Measurements from ENCODE around the gene NDNF. TPM values are rescaled to one million over a fixed set of nuclear protein-coding genes. Genes with fewer than 3 reads are reported as not detected.

Gene NDNF
- total and polyA plus RNA-seq, 5 donors from 2014 or later: 0.11 TPM; not detected in 4

DNA sequence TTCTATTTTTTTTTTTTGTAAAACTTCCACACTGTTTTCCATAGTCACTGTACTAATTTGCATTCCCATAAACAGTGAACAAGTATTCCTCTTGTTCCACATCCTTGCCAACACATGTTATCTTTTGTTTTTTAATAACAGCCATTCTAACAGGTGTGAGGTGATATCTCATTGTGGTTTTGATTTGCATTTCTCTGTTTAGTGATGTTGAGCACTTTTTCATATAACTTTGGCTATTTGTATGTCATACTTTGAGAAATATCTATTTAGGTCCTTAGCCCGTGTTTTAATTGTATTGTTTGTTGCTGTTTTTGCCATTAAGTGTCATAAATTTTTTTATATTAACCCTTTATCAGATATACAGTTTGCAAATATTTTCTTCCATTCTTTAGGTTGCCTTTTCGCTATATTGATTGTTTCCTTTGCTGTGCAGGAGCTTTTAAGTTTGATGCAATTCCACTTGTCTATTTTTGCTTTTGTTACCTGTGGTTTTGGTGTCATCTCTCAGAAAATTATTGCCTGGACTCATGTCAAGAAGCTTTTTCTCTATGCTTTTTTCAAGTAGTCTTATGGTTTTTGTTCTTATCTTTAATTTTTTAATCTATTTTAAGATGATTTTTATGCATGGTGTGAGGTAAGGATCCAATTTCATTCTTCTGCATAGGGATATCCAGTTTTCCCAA lies 27.9 kb upstream of the NDNF start:
- H3K4me3 Mint-ChIP-seq: no peak overlapping the region
- H3K4me1 Mint-ChIP-seq: no peaks in the 10 kb centered on the region

GRCh38 chr4:121098266-121098665 lies 25.9 kb upstream of the NDNF start:
- Mint-ChIP-seq H3K4me1 (no peaks in the 10 kb centered on the region), H3K9me3 (peaks cover 0 to 2% (median 0%) of the 10 kb centered on the region in 7 donors)

More for the DNA sequence above, 27.9 kb upstream of the NDNF start:
- DNase-seq (no peak), ATAC-seq (ENCODE audit: low read depth in 2 of 2) (no peak)
- Histone ChIP-seq H3K27ac (ENCODE audit: insufficient read depth, low read length, poor library complexity, severe bottlenecking) (no peak overlapping the region), H3K4me3 (ENCODE audit: low read depth, low read length) (no peak overlapping the region), H3K4me1 (ENCODE audit: control insufficient read depth, insufficient read depth, low read length, poor library complexity, severe bottlenecking) (no peaks in the 10 kb centered on the region), H3K27me3 (ENCODE audit: control insufficient read depth, insufficient read depth, low read length) (peaks cover 4% of the 10 kb centered on the region), H3K36me3 (ENCODE audit: control insufficient read depth, insufficient read depth, low read length) (no peaks in the 10 kb centered on the region), H3K9me3 (ENCODE audit: control insufficient read depth in 2 of 2, low read length in 2 of 2) (no peaks in the 10 kb centered on the region)
- Mint-ChIP-seq H3K36me3 (no peaks in the 10 kb centered on the region), H3K27me3 (peaks cover 37% of the 10 kb centered on the region), H3K9me3 (peaks cover 0 to 2% (median 0%) of the 10 kb centered on the region in 7 donors), H3K27ac (no peak overlapping the region)

DNA sequence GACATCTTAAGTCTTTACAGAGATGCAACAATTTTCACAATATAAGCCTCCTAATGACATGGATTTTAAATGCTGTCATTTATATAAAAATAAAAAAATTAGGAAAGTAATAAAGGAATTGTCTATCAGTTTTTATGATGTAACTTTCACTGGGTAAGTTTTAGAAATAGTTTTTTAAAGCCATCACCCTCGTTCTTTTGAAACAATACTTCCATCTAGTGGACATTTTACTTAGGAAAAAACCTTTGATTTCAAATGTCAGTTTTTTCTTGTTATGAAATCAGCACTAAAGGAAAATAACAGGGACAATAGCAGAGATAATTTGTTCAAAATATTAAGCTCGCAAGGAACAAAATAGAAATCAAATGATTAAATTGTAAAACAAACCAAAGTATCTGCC lies 24.3 kb upstream of the NDNF start:
- peak in 1 of 3 donors; percentile 40 for DNase-seq
- Histone ChIP-seq H3K27me3 (ENCODE audit: control insufficient read depth, insufficient read depth, low read length) (peaks cover 2% of the 10 kb centered on the region), H3K4me1 (ENCODE audit: control insufficient read depth, insufficient read depth, low read length, poor library complexity, severe bottlenecking) (no peaks in the 10 kb centered on the region), H3K9me3 (ENCODE audit: control insufficient read depth in 2 of 2, low read length in 2 of 2) (no peaks in the 10 kb centered on the region), H3K36me3 (ENCODE audit: control insufficient read depth, insufficient read depth, low read length) (no peaks in the 10 kb centered on the region), H3K27ac (ENCODE audit: insufficient read depth, low read length, poor library complexity, severe bottlenecking) (no peak overlapping the region), H3K4me3 (ENCODE audit: low read depth, low read length) (no peak overlapping the region)
- no peak for ATAC-seq (ENCODE audit: low read depth in 2 of 2)
- Mint-ChIP-seq H3K4me3 (no peak overlapping the region), H3K27ac (no peak overlapping the region), H3K27me3 (peaks cover 10% of the 10 kb centered on the region), H3K36me3 (no peaks in the 10 kb centered on the region), H3K4me1 (no peaks in the 10 kb centered on the region), H3K9me3 (peaks cover 0 to 2% (median 0%) of the 10 kb centered on the region in 7 donors)

More at GRCh38 chr4:121098266-121098665, 25.9 kb upstream of the NDNF start:
- H3K4me3 ChIP-seq (ENCODE audit: low read depth, low read length): no peak overlapping the region
- H3K36me3 ChIP-seq (ENCODE audit: control insufficient read depth, insufficient read depth, low read length): no peaks in the 10 kb centered on the region
- DNase-seq (no peak), ATAC-seq (ENCODE audit: low read depth in 2 of 2) (no peak)
- H3K27ac ChIP-seq (ENCODE audit: insufficient read depth, low read length, poor library complexity, severe bottlenecking): no peak overlapping the region
- H3K27me3 Mint-ChIP-seq: peaks cover 22% of the 10 kb centered on the region
- no peak overlapping the region for H3K4me3 Mint-ChIP-seq
- H3K27ac Mint-ChIP-seq: no peak overlapping the region
- H3K4me1 ChIP-seq (ENCODE audit: control insufficient read depth, insufficient read depth, low read length, poor library complexity, severe bottlenecking): no peaks in the 10 kb centered on the region
- no peaks in the 10 kb centered on the region for H3K9me3 ChIP-seq (ENCODE audit: control insufficient read depth in 2 of 2, low read length in 2 of 2)
- H3K27me3 ChIP-seq (ENCODE audit: control insufficient read depth, insufficient read depth, low read length): peaks cover 2% of the 10 kb centered on the region
- no peaks in the 10 kb centered on the region for H3K36me3 Mint-ChIP-seq

DNA sequence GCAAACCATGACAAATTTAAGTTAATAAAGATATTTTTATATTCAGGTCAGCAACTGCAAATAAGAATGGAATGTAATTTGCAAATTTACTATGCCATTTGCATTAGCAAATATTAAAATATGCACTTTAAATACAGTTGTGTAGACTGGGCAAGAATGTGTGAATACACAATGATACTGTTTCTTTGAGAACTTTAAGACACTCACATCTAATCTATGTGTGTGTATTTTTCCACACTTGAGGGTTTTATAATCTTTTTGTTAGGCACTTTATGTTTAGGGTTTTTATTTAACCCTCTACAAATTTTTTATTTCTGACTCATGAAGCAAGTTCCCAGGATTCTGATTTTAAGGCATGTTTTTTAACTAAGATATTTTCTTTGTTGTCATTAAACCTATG lies 23.9 kb upstream of the NDNF start:
- Mint-ChIP-seq H3K4me1 (no peaks in the 10 kb centered on the region), H3K36me3 (no peaks in the 10 kb centered on the region), H3K27ac (no peak overlapping the region), H3K27me3 (peaks cover 8% of the 10 kb centered on the region), H3K9me3 (peaks cover 0 to 2% (median 0%) of the 10 kb centered on the region in 7 donors), H3K4me3 (no peak overlapping the region)
- no peaks in the 10 kb centered on the region for H3K36me3 ChIP-seq (ENCODE audit: control insufficient read depth, insufficient read depth, low read length)
- no peak overlapping the region for H3K4me3 ChIP-seq (ENCODE audit: low read depth, low read length)
- H3K4me1 ChIP-seq (ENCODE audit: control insufficient read depth, insufficient read depth, low read length, poor library complexity, severe bottlenecking): no peaks in the 10 kb centered on the region
- no peaks in the 10 kb centered on the region for H3K9me3 ChIP-seq (ENCODE audit: control insufficient read depth in 2 of 2, low read length in 2 of 2)
- no peak for DNase-seq
- peaks cover 2% of the 10 kb centered on the region for H3K27me3 ChIP-seq (ENCODE audit: control insufficient read depth, insufficient read depth, low read length)
- no peak overlapping the region for H3K27ac ChIP-seq (ENCODE audit: insufficient read depth, low read length, poor library complexity, severe bottlenecking)
- ATAC-seq (ENCODE audit: low read depth in 2 of 2): no peak

GRCh38 chr4:121094297-121094966 lies 22.1 kb upstream of the NDNF start:
- DNase-seq (no peak), ATAC-seq (ENCODE audit: low read depth in 2 of 2) (no peak)
- H3K4me1 Mint-ChIP-seq: no peaks in the 10 kb centered on the region
- H3K27ac Mint-ChIP-seq: no peak overlapping the region
- H3K27me3 Mint-ChIP-seq: peaks cover 3% of the 10 kb centered on the region
- H3K4me3 Mint-ChIP-seq: no peak overlapping the region
- H3K36me3 Mint-ChIP-seq: no peaks in the 10 kb centered on the region
- H3K9me3 Mint-ChIP-seq: no peaks in the 10 kb centered on the region
- Histone ChIP-seq H3K9me3 (ENCODE audit: control insufficient read depth in 2 of 2, low read length in 2 of 2) (no peaks in the 10 kb centered on the region), H3K4me1 (ENCODE audit: control insufficient read depth, insufficient read depth, low read length, poor library complexity, severe bottlenecking) (no peaks in the 10 kb centered on the region), H3K27me3 (ENCODE audit: control insufficient read depth, insufficient read depth, low read length) (no peaks in the 10 kb centered on the region), H3K27ac (ENCODE audit: insufficient read depth, low read length, poor library complexity, severe bottlenecking) (no peak overlapping the region), H3K4me3 (ENCODE audit: low read depth, low read length) (no peak overlapping the region), H3K36me3 (ENCODE audit: control insufficient read depth, insufficient read depth, low read length) (no peaks in the 10 kb centered on the region)

- no peaks in the 10 kb centered on the region for H3K36me3 ChIP-seq (ENCODE audit: control insufficient read depth, insufficient read depth, low read length)
- H3K36me3 Mint-ChIP-seq: no peaks in the 10 kb centered on the region
- no peak overlapping the region for H3K27ac Mint-ChIP-seq
- no peak overlapping the region for H3K27ac ChIP-seq (ENCODE audit: insufficient read depth, low read length, poor library complexity, severe bottlenecking)
- H3K4me1 ChIP-seq (ENCODE audit: control insufficient read depth, insufficient read depth, low read length, poor library complexity, severe bottlenecking): no peaks in the 10 kb centered on the region
- ATAC-seq (ENCODE audit: low read depth in 2 of 2) (no peak), DNase-seq (no peak)
- no peaks in the 10 kb centered on the region for H3K9me3 Mint-ChIP-seq
- no peaks in the 10 kb centered on the region for H3K27me3 ChIP-seq (ENCODE audit: control insufficient read depth, insufficient read depth, low read length)
- H3K9me3 ChIP-seq (ENCODE audit: control insufficient read depth in 2 of 2, low read length in 2 of 2): no peaks in the 10 kb centered on the region
- no peaks in the 10 kb centered on the region for H3K27me3 Mint-ChIP-seq
- H3K4me1 Mint-ChIP-seq: no peaks in the 10 kb centered on the region
- no peak overlapping the region for H3K4me3 ChIP-seq (ENCODE audit: low read depth, low read length)
- H3K4me3 Mint-ChIP-seq: no peak overlapping the region
Measured at GRCh38 chr4:121093261-121093660, 20.9 kb upstream of the NDNF start.

DNA sequence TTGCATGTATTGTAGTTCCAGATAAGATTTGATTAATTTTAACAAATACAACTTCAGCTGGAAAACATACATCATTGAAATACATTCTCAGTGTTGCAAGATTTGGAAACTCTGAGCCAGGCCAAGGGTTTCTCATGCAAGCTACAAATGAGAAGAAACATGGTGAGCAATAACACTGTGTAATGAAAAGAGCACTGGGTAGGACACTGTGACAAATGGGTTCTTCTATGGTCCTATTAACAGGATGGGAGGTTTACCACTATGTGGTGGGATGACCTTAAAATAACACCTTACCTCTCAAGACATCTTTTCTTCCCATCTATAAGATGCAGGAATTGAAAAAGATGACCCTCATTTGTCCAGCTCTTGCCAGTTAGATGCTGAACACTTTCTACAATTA lies 19.6 kb upstream of the NDNF start:
- H3K27me3 ChIP-seq (ENCODE audit: control insufficient read depth, insufficient read depth, low read length): no peaks in the 10 kb centered on the region
- no peaks in the 10 kb centered on the region for H3K36me3 Mint-ChIP-seq
- no peaks in the 10 kb centered on the region for H3K9me3 ChIP-seq (ENCODE audit: control insufficient read depth in 2 of 2, low read length in 2 of 2)
- H3K27me3 Mint-ChIP-seq: no peaks in the 10 kb centered on the region
- peaks cover 0 to 1% (median 0%) of the 10 kb centered on the region in 7 donors for H3K9me3 Mint-ChIP-seq
- no peak overlapping the region for H3K4me3 Mint-ChIP-seq
- H3K4me1 Mint-ChIP-seq: no peaks in the 10 kb centered on the region
- DNase-seq (no peak), ATAC-seq (ENCODE audit: low read depth in 2 of 2) (no peak)
- no peak overlapping the region for H3K4me3 ChIP-seq (ENCODE audit: low read depth, low read length)
- no peak overlapping the region for H3K27ac ChIP-seq (ENCODE audit: insufficient read depth, low read length, poor library complexity, severe bottlenecking)
- H3K27ac Mint-ChIP-seq: no peak overlapping the region
- no peaks in the 10 kb centered on the region for H3K4me1 ChIP-seq (ENCODE audit: control insufficient read depth, insufficient read depth, low read length, poor library complexity, severe bottlenecking)
- H3K36me3 ChIP-seq (ENCODE audit: control insufficient read depth, insufficient read depth, low read length): no peaks in the 10 kb centered on the region

- Histone ChIP-seq H3K27me3 (ENCODE audit: control insufficient read depth, insufficient read depth, low read length) (peaks cover 16% of the 10 kb centered on the region), H3K4me1 (ENCODE audit: control insufficient read depth, insufficient read depth, low read length, poor library complexity, severe bottlenecking) (no peaks in the 10 kb centered on the region), H3K36me3 (ENCODE audit: control insufficient read depth, insufficient read depth, low read length) (no peaks in the 10 kb centered on the region), H3K4me3 (ENCODE audit: low read depth, low read length) (no peak overlapping the region), H3K9me3 (ENCODE audit: control insufficient read depth in 2 of 2, low read length in 2 of 2) (no peaks in the 10 kb centered on the region), H3K27ac (ENCODE audit: insufficient read depth, low read length, poor library complexity, severe bottlenecking) (no peak overlapping the region)
- Mint-ChIP-seq H3K4me1 (peaks cover 0 to 2% (median 0%) of the 10 kb centered on the region in 4 donors), H3K27ac (no peak overlapping the region), H3K4me3 (no peak overlapping the region), H3K27me3 (peaks cover 18% of the 10 kb centered on the region), H3K36me3 (no peaks in the 10 kb centered on the region), H3K9me3 (peaks cover 0 to 3% (median 0%) of the 10 kb centered on the region in 7 donors)
- no peak for ATAC-seq (ENCODE audit: low read depth in 2 of 2)
- no peak for DNase-seq
Measured at GRCh38 chr4:121088867-121089266, 16.5 kb upstream of the NDNF start.

Data from CD4-positive, CD25-positive, alpha-beta regulatory T cell (primary cell).